HepG2 (cell line): ENCODE data around the gene TFAM. TPM values are rescaled to one million over a fixed set of nuclear protein-coding genes. Genes with fewer than 3 reads are reported as not detected.

Experiments used
- DNMT1 ChIP-seq: sonication (generic); formaldehyde crosslinking; IDR thresholded peaks from 2 replicates; pipeline ENCODE4 v1.5.1; 2020; ENCODE audit warnings: mild to moderate bottlenecking, missing genetic modification reagents
- FOXM1 ChIP-seq: sonication (generic); formaldehyde crosslinking; IDR thresholded peaks from 2 replicates; pipeline ENCODE4 v1.5.0; 2020; ENCODE audit warnings: missing genetic modification reagents
- HOXA5 ChIP-seq: sonication (generic); formaldehyde crosslinking; IDR thresholded peaks from 2 replicates; pipeline ENCODE4 v1.4.0; 2020; ENCODE audit warnings: missing genetic modification reagents
- HOXA9 ChIP-seq: sonication (generic); formaldehyde crosslinking; IDR thresholded peaks from 2 replicates; pipeline ENCODE4 v1.8.1; 2022; ENCODE audit warnings: missing genetic modification reagents, mild to moderate bottlenecking, moderate library complexity, borderline replicate concordance
- KDM2A ChIP-seq: sonication (generic); formaldehyde crosslinking; IDR thresholded peaks from 2 replicates; pipeline ENCODE4 v1.4.0; 2020; ENCODE audit warnings: low read depth, missing genetic modification reagents, borderline replicate concordance
- NFATC3 ChIP-seq: sonication (generic); formaldehyde crosslinking; IDR thresholded peaks from 2 replicates; pipeline ENCODE4 v1.5.1; 2020; ENCODE audit warnings: mild to moderate bottlenecking, missing genetic modification reagents
- NRL ChIP-seq: sonication (generic); formaldehyde crosslinking; IDR thresholded peaks from 2 replicates; pipeline ENCODE4 v1.5.0; 2020; ENCODE audit warnings: missing genetic modification reagents, mild to moderate bottlenecking, moderate library complexity, borderline replicate concordance
- POLR2AphosphoS5 ChIP-seq: IDR thresholded peaks from 2 replicates; pipeline ENCODE4 v1.6.1; 2012; ENCODE audit warnings: low read depth, low read length
- SIX1 ChIP-seq: sonication (generic); formaldehyde crosslinking; IDR thresholded peaks from 2 replicates; pipeline ENCODE4 v1.4.0; 2020; ENCODE audit warnings: missing genetic modification reagents, borderline replicate concordance
- SMAD1 ChIP-seq: sonication (generic); formaldehyde crosslinking; IDR thresholded peaks from 2 replicates; pipeline ENCODE4 v1.4.0; 2020; ENCODE audit warnings: missing genetic modification reagents, low read depth, mild to moderate bottlenecking, borderline replicate concordance
- TCF12 ChIP-seq, 2 experiments: fragments of 450-650 bp in 1 of 2; sonication (generic) in 1 of 2; formaldehyde crosslinking in 1 of 2; IDR thresholded peaks; 2 replicates each; pipeline versions ENCODE4 v1.6.1 to v1.8.0; 2017 to 2022; ENCODE audit warnings: antibody characterized with exemption in 1 of 2, mild to moderate bottlenecking in 1 of 2, missing genetic modification reagents in 1 of 2, moderate library complexity in 1 of 2
- TRAFD1 ChIP-seq: sonication (generic); formaldehyde crosslinking; IDR thresholded peaks from 2 replicates; pipeline ENCODE4 v1.5.1; 2020; ENCODE audit warnings: missing genetic modification reagents, mild to moderate bottlenecking, borderline replicate concordance
- TRIM24 ChIP-seq: sonication (generic); formaldehyde crosslinking; IDR thresholded peaks from 2 replicates; pipeline ENCODE4 v1.8.0; 2022; ENCODE audit warnings: mild to moderate bottlenecking, missing genetic modification reagents
- USF2 ChIP-seq, 2 experiments: sonication (generic) in 1 of 2; formaldehyde crosslinking in 1 of 2; IDR thresholded peaks; 2 replicates each; pipeline versions ENCODE4 v1.5.1 to v1.6.1; 2011 to 2020; ENCODE audit warnings: borderline replicate concordance in 1 of 2, low read depth in 1 of 2, low read length in 1 of 2, mild to moderate bottlenecking in 1 of 2, missing genetic modification reagents in 1 of 2, moderate library complexity in 1 of 2
- ZBTB2 ChIP-seq: sonication (generic); formaldehyde crosslinking; IDR thresholded peaks from 2 replicates; pipeline ENCODE4 v1.8.0; 2022; ENCODE audit warnings: low read depth, missing genetic modification reagents
- ZNF136 ChIP-seq: sonication (generic); formaldehyde crosslinking; IDR thresholded peaks from 2 replicates; pipeline ENCODE4 v1.8.1; 2022; ENCODE audit warnings: low read depth, mild to moderate bottlenecking, moderate library complexity, missing genetic modification reagents
- ZNF205 ChIP-seq: IDR thresholded peaks from 2 replicates; pipeline ENCODE4 v1.6.1; 2018; ENCODE audit warnings: missing biosample characterization, missing genetic modification reagents
- ZNF232 ChIP-seq: sonication (generic); formaldehyde crosslinking; IDR thresholded peaks from 2 replicates; pipeline ENCODE4 v1.4.0; 2020; ENCODE audit warnings: missing genetic modification reagents, borderline replicate concordance
- ZNF367 ChIP-seq: sonication (generic); formaldehyde crosslinking; IDR thresholded peaks from 2 replicates; pipeline ENCODE4 v1.4.0; 2020; ENCODE audit warnings: missing genetic modification reagents, borderline replicate concordance
- ZNF496 ChIP-seq: sonication (generic); formaldehyde crosslinking; IDR thresholded peaks from 2 replicates; pipeline ENCODE4 v1.8.1; 2023; ENCODE audit warnings: mild to moderate bottlenecking, moderate library complexity, missing genetic modification reagents; ENCODE audit not compliant: insufficient replicate concordance
- ZNF546 ChIP-seq: sonication (generic); formaldehyde crosslinking; conservative IDR thresholded peaks from 2 replicates; pipeline ENCODE4 v1.8.1; 2023; ENCODE audit warnings: mild to moderate bottlenecking, missing genetic modification reagents
- ZNF674 ChIP-seq: sonication (generic); formaldehyde crosslinking; IDR thresholded peaks from 2 replicates; pipeline ENCODE4 v1.5.0; 2020; ENCODE audit warnings: low read depth, mild to moderate bottlenecking, missing genetic modification reagents
- polyA plus RNA-seq, 8 experiments: library from polyadenylated mRNA; depleted of rRNA in 3 of 8; stranded (reverse) in 7 of 8; unstranded in 1 of 8; fragments of >200 nt; fragmentation: Illumina TruSeq in 4 of 8; extraction: Trizol in 4 of 8; gene quantifications; 2 replicates each; pipeline versions ENCODE4 v1.2.1 to v1.2.3, GENCODE V29; 2011 to 2016; ENCODE audit warnings: low read depth in 4 of 8, missing spikeins in 1 of 8, mixed read lengths in 1 of 8; ENCODE audit not compliant: insufficient read depth in 1 of 8
- total RNA-seq, 5 experiments: library from RNA; depleted of rRNA; stranded (reverse); fragments of >200 nt; fragmentation: Illumina TruSeq; extraction: Trizol; gene quantifications; 2 replicates each; pipeline ENCODE4 v1.2.3, GENCODE V29; 2016; ENCODE audit warnings: low read depth in 1 of 5

The TFAM gene
- total and polyA plus RNA-seq, 2 of the 13 experiments (the other 11 are each of a cell fraction or from before 2014, with no cell fraction given): 18.4 to 125 TPM

GRCh38 chr10:58384999-58385783 is at the start of gene TFAM (continued):
- TF ChIP-seq TCF12 (IDR thresholded peaks at IDR 0.05) (no peak), TCF12 (CRISPR knock-in tag; IDR thresholded peaks at IDR 0.05) (0 out of 2 replicates have a peak, but pooled peaks have one; percentile 26), ZNF496 (no peak), HOXA9 (CRISPR knock-in tag) (peak; percentile 39; the same call in 1 of the 2 replicates), ZNF232 (peak; percentile 87; the same call in 1 of the 2 replicates), NFATC3 (0 out of 2 replicates have a peak, but pooled peaks have one; percentile 19), ZNF205 (CRISPR knock-in tag) (peak; percentile 68; the same call in 1 of the 2 replicates), KDM2A (CRISPR knock-in tag) (peak; percentile 91; the same call in 1 of the 2 replicates), FOXM1 (CRISPR knock-in tag) (no peak), DNMT1 (CRISPR knock-in tag) (no peak), SIX1 (CRISPR knock-in tag) (no peak), TRIM24 (CRISPR knock-in tag) (no peak), ZBTB2 (CRISPR knock-in tag) (0 out of 2 replicates have a peak, but pooled peaks have one; percentile 52), HOXA5 (CRISPR knock-in tag) (peak; percentile 79), ZNF136 (CRISPR knock-in tag) (peak; percentile 89; the same call in 1 of the 2 replicates), POLR2AphosphoS5 (peak; percentile 98), SMAD1 (CRISPR knock-in tag) (no peak), USF2 (IDR thresholded peaks at IDR 0.05; ENCODE audit: low read depth, low read length) (no peak), USF2 (CRISPR knock-in tag; IDR thresholded peaks at IDR 0.05; ENCODE audit: borderline replicate concordance) (no peak; the same call in 1 of the 2 replicates), TRAFD1 (CRISPR knock-in tag) (peak; percentile 76; the same call in 1 of the 2 replicates), ZNF546 (CRISPR knock-in tag) (peak; percentile 83; the same call in 1 of the 2 replicates), ZNF674 (CRISPR knock-in tag) (no peak), NRL (CRISPR knock-in tag) (peak; percentile 46; the same call in 1 of the 2 replicates), ZNF367 (no peak; the same call in 1 of the 2 replicates)
